Activated T-helper 17 cell treated with anti-CD3 and anti-CD28 coated beads, Interleukin-2, amount 50 U/mL, for 72 hours (primary cell): ENCODE data around the gene ENDOU. TPM values are rescaled to one million over a fixed set of nuclear protein-coding genes. Genes with fewer than 3 reads are reported as not detected.

ENCODE experiments used
- ATAC-seq: fragments of 150-1000 bp; cut with Tn5 transposase; replicated peaks from 2 replicates; pipeline ENCODE4 v1.10.0; 2021; ENCODE audit warnings: mild to moderate bottlenecking, moderate library complexity
- H3K27ac Mint-ChIP-seq: one replicate; pipeline ENCODE4 v1.8.0; 2022; ENCODE audit warnings: mixed read lengths
- H3K27me3 Mint-ChIP-seq: one replicate; pipeline ENCODE4 v1.8.0; 2022; ENCODE audit warnings: mixed read lengths
- H3K36me3 Mint-ChIP-seq: one replicate; pipeline ENCODE4 v1.8.0; 2022; ENCODE audit warnings: low read depth, mild to moderate bottlenecking, mixed read lengths
- H3K4me1 Mint-ChIP-seq: one replicate; pipeline ENCODE4 v1.8.0; 2022; ENCODE audit warnings: mixed read lengths
- H3K4me3 Mint-ChIP-seq: one replicate; pipeline ENCODE4 v1.8.0; 2022; ENCODE audit warnings: mild to moderate bottlenecking, mixed read lengths
- H3K9me3 Mint-ChIP-seq: one replicate; pipeline ENCODE4 v1.8.0; 2022; ENCODE audit warnings: mixed read lengths
- total RNA-seq, 2 donors: library from RNA; stranded (reverse); gene quantifications; one replicate each; pipeline ENCODE4 v1.2.3, GENCODE V29; 2022

ENDOU gene
- total RNA-seq, 2 donors from 2014 or later, result 0.16 TPM; not detected in 1

DNA sequence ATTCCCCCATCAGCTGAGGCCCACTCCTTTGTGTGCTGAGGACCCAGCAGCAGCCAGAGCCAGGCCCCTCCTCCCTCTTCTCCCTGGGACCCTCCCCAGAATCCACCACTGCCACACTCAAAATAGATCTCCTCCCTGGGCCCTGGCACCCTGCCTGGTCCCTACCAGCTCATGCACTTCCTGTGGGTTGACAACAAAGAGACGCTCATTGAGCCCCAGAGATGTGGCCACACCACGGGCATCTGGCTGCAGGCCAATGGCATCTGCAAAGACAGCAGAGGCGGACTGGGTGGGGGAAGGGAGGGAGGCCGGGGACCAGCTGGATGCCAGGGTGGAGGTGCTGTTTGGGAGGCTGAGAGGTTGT, 16.0 kb upstream of the ENDOU start:
- H3K27ac Mint-ChIP-seq, result peak overlapping the region; percentile 82
- no peaks in the 10 kb centered on the region for H3K27me3 Mint-ChIP-seq
- H3K4me1 Mint-ChIP-seq, result peaks cover 6% of the 10 kb centered on the region
- ATAC-seq, result peak; percentile 75
- H3K36me3 Mint-ChIP-seq, result no peaks in the 10 kb centered on the region
- H3K9me3 Mint-ChIP-seq, result no peaks in the 10 kb centered on the region
- peak overlapping the region; percentile 44 for H3K4me3 Mint-ChIP-seq

DNA sequence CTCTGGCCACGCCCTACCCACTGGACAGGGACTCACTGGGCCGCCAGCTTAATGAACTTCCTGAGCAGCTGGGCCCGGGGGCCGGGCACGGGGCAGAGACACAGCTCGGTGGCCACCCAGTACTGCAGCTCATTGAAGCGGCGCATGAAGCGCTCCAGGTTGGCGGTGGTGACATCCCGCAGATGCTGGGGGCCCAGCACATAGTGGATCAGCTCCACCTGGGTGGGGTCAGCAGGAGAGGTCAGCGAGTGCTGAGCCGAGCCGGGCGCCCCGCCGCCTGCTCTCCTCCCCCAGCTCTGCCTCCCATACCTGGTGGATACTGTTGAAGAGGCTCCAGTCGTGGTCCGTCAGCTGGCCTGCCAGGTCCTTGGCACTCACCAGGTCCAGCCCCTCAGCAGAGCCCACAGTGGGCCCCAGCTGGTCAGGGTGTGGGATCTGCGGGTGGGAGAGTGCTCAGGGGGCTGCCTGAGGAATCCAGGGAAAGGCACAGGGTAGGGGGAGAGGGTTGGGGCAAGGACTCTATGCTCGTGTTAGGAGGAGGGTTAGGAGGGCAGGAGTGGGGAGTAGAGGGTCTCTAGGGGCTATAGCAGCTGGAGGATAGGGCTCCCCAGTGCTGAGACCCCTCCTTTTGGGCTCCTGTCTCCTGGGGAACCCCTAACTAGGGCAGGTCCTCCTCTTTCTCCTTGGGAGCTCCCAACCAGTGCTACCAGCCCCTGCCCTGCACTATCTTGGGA, 15.5 kb upstream of the ENDOU start:
- peak overlapping the region; percentile 44 for H3K4me3 Mint-ChIP-seq
- H3K27me3 Mint-ChIP-seq, result no peaks in the 10 kb centered on the region
- no peaks in the 10 kb centered on the region for H3K9me3 Mint-ChIP-seq
- ATAC-seq, result no peak
- H3K27ac Mint-ChIP-seq, result peak overlapping the region; percentile 82
- H3K4me1 Mint-ChIP-seq, result peaks cover 6% of the 10 kb centered on the region
- no peaks in the 10 kb centered on the region for H3K36me3 Mint-ChIP-seq

DNA sequence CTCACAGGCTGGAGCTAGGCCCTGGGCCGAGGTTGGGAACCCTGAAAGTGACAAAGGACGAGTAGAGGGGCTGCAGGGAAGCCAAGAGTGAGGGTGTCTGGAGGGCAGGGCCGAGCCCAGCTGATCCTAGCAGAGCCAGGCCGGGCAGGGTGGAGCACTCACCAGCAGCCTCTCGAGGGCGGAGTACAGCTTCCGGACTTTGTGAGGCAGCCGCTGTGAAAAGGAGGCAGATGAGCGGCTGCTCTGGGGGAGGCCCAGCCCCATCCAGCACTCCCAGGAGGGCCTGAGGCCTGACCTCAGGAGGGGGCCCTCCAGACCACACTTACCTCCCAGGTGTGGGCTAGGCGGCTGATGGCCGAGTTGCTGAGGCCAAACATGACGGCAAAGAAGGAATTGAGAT, 14.7 kb upstream of the ENDOU start:
- peak overlapping the region; percentile 6 for H3K27ac Mint-ChIP-seq
- H3K4me1 Mint-ChIP-seq, result peaks cover 6% of the 10 kb centered on the region
- H3K4me3 Mint-ChIP-seq, result peak overlapping the region; percentile 26
- ATAC-seq, result no peak
- H3K36me3 Mint-ChIP-seq, result no peaks in the 10 kb centered on the region
- H3K27me3 Mint-ChIP-seq, result no peaks in the 10 kb centered on the region
- no peaks in the 10 kb centered on the region for H3K9me3 Mint-ChIP-seq

GRCh38 chr12:47739297-47739696, 14.0 kb upstream of the ENDOU start:
- H3K4me1 Mint-ChIP-seq, result peaks cover 6% of the 10 kb centered on the region
- no peak for ATAC-seq
- H3K27ac Mint-ChIP-seq, result peak overlapping the region; percentile 6
- H3K4me3 Mint-ChIP-seq, result no peak overlapping the region
- H3K27me3 Mint-ChIP-seq, result no peaks in the 10 kb centered on the region
- H3K36me3 Mint-ChIP-seq, result no peaks in the 10 kb centered on the region
- no peaks in the 10 kb centered on the region for H3K9me3 Mint-ChIP-seq

DNA sequence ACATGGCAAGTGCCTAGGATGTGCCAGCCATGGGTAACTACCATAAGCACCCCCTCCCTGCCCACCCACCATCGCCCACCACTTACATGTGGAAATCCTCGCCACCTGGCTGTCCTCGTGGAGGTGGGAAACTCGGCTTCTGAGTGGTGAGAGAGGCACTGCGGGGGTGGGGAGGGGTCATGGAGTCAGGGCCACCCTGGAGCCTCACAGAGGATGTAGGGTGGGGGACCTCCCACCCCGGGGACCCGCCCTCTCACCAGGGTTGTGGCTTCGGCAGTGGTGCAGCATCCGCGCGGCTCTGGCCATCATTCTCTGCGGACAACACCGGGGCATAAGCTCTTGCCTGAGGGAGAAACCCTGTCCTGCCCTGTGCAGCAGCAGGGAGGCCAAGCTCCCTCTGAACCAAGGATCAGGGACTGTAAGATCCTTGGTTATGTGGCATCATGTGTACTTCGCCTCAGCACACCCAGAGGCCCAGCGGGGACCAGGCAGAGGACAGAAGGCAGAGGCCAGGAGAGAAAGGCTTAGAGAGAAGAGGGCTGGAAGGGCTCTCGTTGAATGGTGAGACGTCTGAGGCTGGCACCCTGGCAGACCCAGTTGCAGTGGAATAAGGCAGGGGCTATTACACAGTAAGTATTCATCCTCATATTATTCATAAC, 12.8 kb upstream of the ENDOU start:
- Mint-ChIP-seq H3K27ac (no peak overlapping the region), H3K4me3 (no peak overlapping the region), H3K27me3 (no peaks in the 10 kb centered on the region), H3K4me1 (peaks cover 6% of the 10 kb centered on the region), H3K36me3 (no peaks in the 10 kb centered on the region), H3K9me3 (no peaks in the 10 kb centered on the region)
- ATAC-seq, result no peak

DNA sequence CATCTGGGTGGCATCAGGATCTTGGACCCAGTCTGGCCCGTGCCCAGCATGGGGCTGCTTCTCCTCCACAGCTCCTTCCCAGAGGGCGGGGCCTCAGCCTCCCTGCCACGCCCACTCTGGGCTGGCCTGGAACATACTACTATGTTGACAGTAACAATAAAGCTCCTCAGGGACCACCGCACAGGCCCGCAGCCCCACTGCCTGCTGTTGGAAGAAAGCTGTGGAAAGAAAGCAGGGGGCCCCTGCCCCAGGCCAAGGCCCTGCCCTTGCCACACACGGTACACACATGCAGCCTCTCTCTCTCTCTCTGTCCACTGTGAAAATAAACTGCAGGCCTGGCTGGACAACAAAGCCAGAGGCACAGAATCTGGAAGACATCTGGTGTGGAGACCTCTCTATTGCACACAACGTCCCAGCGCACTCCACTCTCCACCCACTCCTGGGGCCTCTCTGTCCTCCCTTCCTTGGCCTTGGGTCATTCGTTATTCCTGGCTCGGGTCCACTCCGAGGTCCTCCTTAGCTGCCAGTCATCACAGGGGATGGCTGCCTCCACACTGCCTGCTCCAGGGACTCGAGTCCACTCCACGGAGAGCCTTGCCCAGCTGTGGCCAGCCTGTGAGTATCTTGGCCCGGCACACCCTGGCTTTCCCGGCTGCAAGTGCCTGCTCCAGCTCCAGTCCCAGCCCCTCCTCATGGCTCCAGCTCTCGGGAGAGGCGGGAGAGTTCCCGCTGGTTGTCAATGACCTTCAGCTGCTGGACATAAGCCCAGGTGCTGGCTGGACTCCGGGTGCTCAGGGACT, 11.8 kb upstream of the ENDOU start:
- no peaks in the 10 kb centered on the region for H3K36me3 Mint-ChIP-seq
- no peaks in the 10 kb centered on the region for H3K27me3 Mint-ChIP-seq
- peaks cover 6% of the 10 kb centered on the region for H3K4me1 Mint-ChIP-seq
- no peak overlapping the region for H3K4me3 Mint-ChIP-seq
- ATAC-seq, result no peak
- no peaks in the 10 kb centered on the region for H3K9me3 Mint-ChIP-seq
- H3K27ac Mint-ChIP-seq, result no peak overlapping the region

- Mint-ChIP-seq H3K27me3 (no peaks in the 10 kb centered on the region), H3K27ac (peak overlapping the region; percentile 22), H3K4me1 (peaks cover 2% of the 10 kb centered on the region), H3K4me3 (no peak overlapping the region), H3K9me3 (no peaks in the 10 kb centered on the region), H3K36me3 (no peaks in the 10 kb centered on the region)
- no peak for ATAC-seq
These were observed 10.9 kb upstream of the ENDOU start for GRCh38 chr12:47736216-47736615.

- Mint-ChIP-seq H3K27me3 (no peaks in the 10 kb centered on the region), H3K36me3 (no peaks in the 10 kb centered on the region), H3K27ac (peak overlapping the region; percentile 22), H3K4me1 (no peaks in the 10 kb centered on the region), H3K4me3 (no peak overlapping the region), H3K9me3 (no peaks in the 10 kb centered on the region)
- no peak for ATAC-seq
These were observed 10.4 kb upstream of the ENDOU start for GRCh38 chr12:47735649-47736048.

DNA sequence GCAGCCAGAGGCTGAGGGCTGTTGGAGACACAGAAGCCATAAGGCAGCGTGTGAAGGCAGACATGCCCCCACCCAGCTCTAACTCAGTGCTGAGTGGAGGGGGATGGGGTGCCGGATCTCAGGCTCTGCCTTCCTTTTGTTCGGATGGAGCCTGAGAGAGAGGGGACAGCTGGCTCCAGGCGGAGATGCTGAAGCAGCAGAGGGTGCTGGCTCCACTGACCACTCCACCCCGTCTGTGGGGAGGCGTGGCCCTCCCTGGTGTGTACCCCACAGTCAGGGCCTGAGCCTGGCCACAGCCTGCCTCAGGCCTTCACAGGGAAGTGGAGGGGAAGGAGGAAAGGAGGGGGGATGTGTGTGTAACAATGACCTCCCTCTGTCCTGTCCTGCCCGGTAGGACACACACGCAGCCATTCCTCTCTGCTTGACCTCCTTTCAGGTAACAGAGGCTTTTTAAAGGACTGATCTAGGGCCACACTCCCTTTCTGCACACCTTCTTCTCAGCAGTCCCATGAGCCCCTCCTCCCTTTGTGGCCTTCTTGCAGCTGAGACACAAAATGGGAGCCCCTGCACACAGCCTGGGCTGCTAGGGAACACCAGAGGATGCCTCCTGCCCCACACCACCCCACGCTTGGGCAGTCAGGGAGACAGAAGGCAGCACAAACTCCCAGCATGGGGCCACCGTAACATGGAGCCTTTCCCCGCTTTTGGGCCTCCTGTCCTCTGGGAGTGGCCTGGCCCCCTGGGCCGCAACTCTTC, 9.6 kb upstream of the ENDOU start:
- ATAC-seq, result no peak
- no peak overlapping the region for H3K4me3 Mint-ChIP-seq

DNA sequence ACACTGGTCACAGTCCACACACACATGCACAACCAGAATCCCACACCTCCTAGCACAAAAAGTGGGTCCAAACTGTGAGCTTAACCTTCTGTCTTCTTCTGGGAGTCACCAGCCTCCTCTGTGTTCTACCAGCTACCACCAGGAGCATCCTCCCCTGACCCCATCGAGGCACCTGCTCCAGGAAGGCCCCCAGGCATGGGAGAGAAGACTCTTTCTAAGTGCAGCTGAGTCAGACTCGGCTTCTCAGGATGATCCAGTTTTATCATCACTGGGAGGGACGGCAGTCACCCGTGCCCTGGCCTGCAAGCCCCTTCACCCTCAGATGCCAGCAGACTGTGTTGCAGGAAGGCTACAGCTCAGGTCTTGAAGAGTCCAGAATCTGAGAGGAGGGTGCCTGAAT, 7.9 kb upstream of the ENDOU start:
- no peak overlapping the region for H3K4me3 Mint-ChIP-seq
- H3K27ac Mint-ChIP-seq, result no peak overlapping the region
- H3K4me1 Mint-ChIP-seq, result no peaks in the 10 kb centered on the region
- H3K27me3 Mint-ChIP-seq, result no peaks in the 10 kb centered on the region
- ATAC-seq, result no peak
- H3K36me3 Mint-ChIP-seq, result no peaks in the 10 kb centered on the region
- H3K9me3 Mint-ChIP-seq, result no peaks in the 10 kb centered on the region

More for the DNA sequence above, 9.6 kb upstream of the ENDOU start:
- Mint-ChIP-seq H3K27me3 (no peaks in the 10 kb centered on the region), H3K36me3 (no peaks in the 10 kb centered on the region), H3K9me3 (no peaks in the 10 kb centered on the region), H3K27ac (no peak overlapping the region), H3K4me1 (no peaks in the 10 kb centered on the region)

GRCh38 chr12:47732504-47732903, 7.2 kb upstream of the ENDOU start:
- ATAC-seq, result no peak
- no peaks in the 10 kb centered on the region for H3K9me3 Mint-ChIP-seq
- H3K4me3 Mint-ChIP-seq, result no peak overlapping the region
- H3K4me1 Mint-ChIP-seq, result no peaks in the 10 kb centered on the region
- H3K36me3 Mint-ChIP-seq, result no peaks in the 10 kb centered on the region
- no peaks in the 10 kb centered on the region for H3K27me3 Mint-ChIP-seq
- H3K27ac Mint-ChIP-seq, result no peak overlapping the region

GRCh38 chr12:47731723-47732122, 6.4 kb upstream of the ENDOU start:
- ATAC-seq, result no peak
- no peaks in the 10 kb centered on the region for H3K9me3 Mint-ChIP-seq
- H3K27ac Mint-ChIP-seq, result no peak overlapping the region
- no peaks in the 10 kb centered on the region for H3K27me3 Mint-ChIP-seq
- H3K4me3 Mint-ChIP-seq, result no peak overlapping the region
- H3K4me1 Mint-ChIP-seq, result no peaks in the 10 kb centered on the region
- no peaks in the 10 kb centered on the region for H3K36me3 Mint-ChIP-seq

DNA sequence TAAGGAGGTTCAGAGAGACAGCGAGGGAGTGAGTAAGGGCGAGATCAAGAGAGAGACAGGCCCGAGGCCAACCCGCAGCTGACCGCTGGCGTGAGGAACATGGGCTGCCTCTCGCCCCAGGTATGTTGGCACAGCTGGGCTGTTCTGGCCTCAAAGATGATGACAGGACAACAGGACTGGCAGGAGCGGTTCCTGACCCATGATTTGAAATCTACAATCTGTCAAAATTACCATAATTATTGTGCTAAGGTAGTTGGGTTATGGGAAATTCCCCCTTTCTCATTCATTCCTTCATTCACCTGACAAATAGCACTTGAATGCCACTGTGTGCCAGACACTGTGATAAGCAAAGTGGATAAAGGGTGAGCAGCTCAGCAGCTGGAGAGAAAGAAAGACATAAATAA, 5.1 kb upstream of the ENDOU start:
- Mint-ChIP-seq H3K9me3 (no peaks in the 10 kb centered on the region), H3K27me3 (no peaks in the 10 kb centered on the region), H3K4me3 (no peak overlapping the region), H3K36me3 (no peaks in the 10 kb centered on the region), H3K27ac (no peak overlapping the region), H3K4me1 (no peaks in the 10 kb centered on the region)
- ATAC-seq, result no peak

- no peaks in the 10 kb centered on the region for H3K36me3 Mint-ChIP-seq
- peak overlapping the region; percentile 47 for H3K27ac Mint-ChIP-seq
- ATAC-seq, result no peak
- no peak overlapping the region for H3K4me3 Mint-ChIP-seq
- no peaks in the 10 kb centered on the region for H3K27me3 Mint-ChIP-seq
- H3K9me3 Mint-ChIP-seq, result no peaks in the 10 kb centered on the region
- H3K4me1 Mint-ChIP-seq, result no peaks in the 10 kb centered on the region
These were observed 3.9 kb upstream of the ENDOU start for GRCh38 chr12:47729233-47729632.
